Measurements from ENCODE around the gene PPEF2. TPM values are rescaled to one million over a fixed set of nuclear protein-coding genes. Genes with fewer than 3 reads are reported as not detected.
A peak's percentile ranks its signal among the peaks of the same experiment; 100 is the strongest.

Gene PPEF2
- total RNA-seq, 1 donor from 2014 or later: not detected

- no peak for DNase-seq (ENCODE audit: low spot score)
- H3K36me3 Mint-ChIP-seq (ENCODE audit: low read depth, unreplicated experiment): peaks cover 10% of the 10 kb centered on the region
- H3K4me3 Mint-ChIP-seq (ENCODE audit: unreplicated experiment): no peak overlapping the region
- H3K4me1 Mint-ChIP-seq (ENCODE audit: unreplicated experiment): peaks cover 12% of the 10 kb centered on the region
- H3K27ac Mint-ChIP-seq (ENCODE audit: unreplicated experiment): no peak overlapping the region
- TF ChIP-seq, protein P1, sequence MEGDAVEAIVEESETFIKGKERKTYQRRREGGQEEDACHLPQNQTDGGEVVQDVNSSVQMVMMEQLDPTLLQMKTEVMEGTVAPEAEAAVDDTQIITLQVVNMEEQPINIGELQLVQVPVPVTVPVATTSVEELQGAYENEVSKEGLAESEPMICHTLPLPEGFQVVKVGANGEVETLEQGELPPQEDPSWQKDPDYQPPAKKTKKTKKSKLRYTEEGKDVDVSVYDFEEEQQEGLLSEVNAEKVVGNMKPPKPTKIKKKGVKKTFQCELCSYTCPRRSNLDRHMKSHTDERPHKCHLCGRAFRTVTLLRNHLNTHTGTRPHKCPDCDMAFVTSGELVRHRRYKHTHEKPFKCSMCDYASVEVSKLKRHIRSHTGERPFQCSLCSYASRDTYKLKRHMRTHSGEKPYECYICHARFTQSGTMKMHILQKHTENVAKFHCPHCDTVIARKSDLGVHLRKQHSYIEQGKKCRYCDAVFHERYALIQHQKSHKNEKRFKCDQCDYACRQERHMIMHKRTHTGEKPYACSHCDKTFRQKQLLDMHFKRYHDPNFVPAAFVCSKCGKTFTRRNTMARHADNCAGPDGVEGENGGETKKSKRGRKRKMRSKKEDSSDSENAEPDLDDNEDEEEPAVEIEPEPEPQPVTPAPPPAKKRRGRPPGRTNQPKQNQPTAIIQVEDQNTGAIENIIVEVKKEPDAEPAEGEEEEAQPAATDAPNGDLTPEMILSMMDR (IDR thresholded peaks at IDR 0.05; ENCODE audit: unreplicated experiment): no peak
- H3K27me3 Mint-ChIP-seq (ENCODE audit: unreplicated experiment): no peaks in the 10 kb centered on the region
- H3K9me3 Mint-ChIP-seq (ENCODE audit: unreplicated experiment): no peaks in the 10 kb centered on the region
Measured at GRCh38 chr4:75922588-75922987, 20.3 kb upstream of the PPEF2 start.

- Mint-ChIP-seq H3K27me3 (ENCODE audit: unreplicated experiment) (no peaks in the 10 kb centered on the region), H3K9me3 (ENCODE audit: unreplicated experiment) (no peaks in the 10 kb centered on the region), H3K27ac (ENCODE audit: unreplicated experiment) (no peak overlapping the region), H3K36me3 (ENCODE audit: low read depth, unreplicated experiment) (peaks cover 10% of the 10 kb centered on the region), H3K4me1 (ENCODE audit: unreplicated experiment) (peaks cover 12% of the 10 kb centered on the region), H3K4me3 (ENCODE audit: unreplicated experiment) (no peak overlapping the region)
- no peak for DNase-seq (ENCODE audit: low spot score)
- TF ChIP-seq, protein P1 (IDR thresholded peaks at IDR 0.05; ENCODE audit: unreplicated experiment): no peak
Measured at GRCh38 chr4:75921910-75922309, 19.7 kb upstream of the PPEF2 start.

DNA sequence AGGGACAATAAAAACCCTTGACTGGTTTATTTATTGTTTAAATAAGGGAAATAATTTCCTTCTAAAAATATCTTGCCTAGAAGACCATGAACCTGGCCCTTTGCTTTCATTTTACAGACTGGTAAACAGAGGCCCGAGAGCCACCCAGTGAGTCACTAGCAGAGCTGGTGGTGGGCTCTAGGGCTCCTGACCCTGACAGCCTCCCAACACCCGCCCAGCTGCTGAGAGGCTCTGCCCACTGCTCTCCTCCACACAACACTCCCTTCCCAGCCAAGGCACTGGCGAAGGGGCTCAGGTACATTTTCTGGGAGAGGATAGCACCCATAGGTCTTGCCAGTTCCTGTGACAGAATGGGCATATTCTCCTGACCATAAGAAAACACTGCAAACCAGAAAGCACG is 18.1 kb upstream of the PPEF2 start:
- peaks cover 12% of the 10 kb centered on the region for H3K4me1 Mint-ChIP-seq (ENCODE audit: unreplicated experiment)
- no peak for DNase-seq (ENCODE audit: low spot score)
- no peaks in the 10 kb centered on the region for H3K9me3 Mint-ChIP-seq (ENCODE audit: unreplicated experiment)
- no peaks in the 10 kb centered on the region for H3K27me3 Mint-ChIP-seq (ENCODE audit: unreplicated experiment)
- H3K27ac Mint-ChIP-seq (ENCODE audit: unreplicated experiment): no peak overlapping the region
- H3K36me3 Mint-ChIP-seq (ENCODE audit: low read depth, unreplicated experiment): peaks cover 10% of the 10 kb centered on the region
- no peak overlapping the region for H3K4me3 Mint-ChIP-seq (ENCODE audit: unreplicated experiment)
- TF ChIP-seq, protein P1 (IDR thresholded peaks at IDR 0.05; ENCODE audit: unreplicated experiment): no peak

GRCh38 chr4:75919920-75920319 is 17.7 kb upstream of the PPEF2 start:
- H3K9me3 Mint-ChIP-seq (ENCODE audit: unreplicated experiment): no peaks in the 10 kb centered on the region
- TF ChIP-seq, protein P1 (IDR thresholded peaks at IDR 0.05; ENCODE audit: unreplicated experiment): no peak
- no peak overlapping the region for H3K4me3 Mint-ChIP-seq (ENCODE audit: unreplicated experiment)
- peaks cover 10% of the 10 kb centered on the region for H3K36me3 Mint-ChIP-seq (ENCODE audit: low read depth, unreplicated experiment)
- DNase-seq (ENCODE audit: low spot score): no peak
- peaks cover 12% of the 10 kb centered on the region for H3K4me1 Mint-ChIP-seq (ENCODE audit: unreplicated experiment)
- no peaks in the 10 kb centered on the region for H3K27me3 Mint-ChIP-seq (ENCODE audit: unreplicated experiment)
- no peak overlapping the region for H3K27ac Mint-ChIP-seq (ENCODE audit: unreplicated experiment)

DNA sequence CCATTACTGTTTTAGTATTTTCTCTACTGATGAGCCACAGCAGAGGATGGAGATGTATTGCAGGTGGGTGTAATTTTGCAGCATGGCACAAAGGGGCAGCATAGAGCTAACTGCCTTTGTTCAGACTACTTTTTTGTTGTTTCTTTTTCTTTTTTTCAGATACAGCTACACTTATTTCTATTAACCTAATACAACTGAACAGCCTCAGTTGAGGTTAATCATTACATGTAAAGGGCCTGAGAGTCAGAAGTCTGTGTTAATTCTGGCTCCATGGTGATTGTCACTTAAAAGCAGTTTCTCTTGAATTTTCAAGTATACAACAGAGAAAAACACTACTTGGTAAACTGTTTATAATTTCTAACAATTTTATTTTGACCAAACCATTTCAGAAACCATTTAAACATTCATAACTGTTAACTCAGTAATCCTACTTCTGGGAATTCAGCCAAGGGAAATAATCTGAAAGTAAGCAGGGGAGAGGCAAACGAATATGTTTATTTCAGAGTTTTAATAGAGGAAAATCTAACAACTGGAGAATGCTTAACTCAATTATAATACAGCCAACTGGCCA is 13.9 kb upstream of the PPEF2 start:
- Mint-ChIP-seq H3K4me3 (ENCODE audit: unreplicated experiment) (no peak overlapping the region), H3K27me3 (ENCODE audit: unreplicated experiment) (peaks cover 2% of the 10 kb centered on the region), H3K9me3 (ENCODE audit: unreplicated experiment) (no peaks in the 10 kb centered on the region), H3K4me1 (ENCODE audit: unreplicated experiment) (no peaks in the 10 kb centered on the region), H3K27ac (ENCODE audit: unreplicated experiment) (no peak overlapping the region), H3K36me3 (ENCODE audit: low read depth, unreplicated experiment) (peaks cover 4% of the 10 kb centered on the region)
- DNase-seq (ENCODE audit: low spot score): peak; percentile 44
- TF ChIP-seq, protein P1 (IDR thresholded peaks at IDR 0.05; ENCODE audit: unreplicated experiment): peak; percentile 78
